ENCODE results near the gene ACAT1. TPM values are rescaled to one million over a fixed set of nuclear protein-coding genes. Genes with fewer than 3 reads are reported as not detected.
"Not testable (repeated sequence)": the region's sequence is repeated elsewhere in the genome, so short reads cannot be mapped to it uniquely, and the experiment has no call there.

Gene ACAT1
- polyA plus RNA-seq, 1 donor (not counting 4 experiments of a cell fraction or from before 2014, with no cell fraction given): 106 TPM

DNA sequence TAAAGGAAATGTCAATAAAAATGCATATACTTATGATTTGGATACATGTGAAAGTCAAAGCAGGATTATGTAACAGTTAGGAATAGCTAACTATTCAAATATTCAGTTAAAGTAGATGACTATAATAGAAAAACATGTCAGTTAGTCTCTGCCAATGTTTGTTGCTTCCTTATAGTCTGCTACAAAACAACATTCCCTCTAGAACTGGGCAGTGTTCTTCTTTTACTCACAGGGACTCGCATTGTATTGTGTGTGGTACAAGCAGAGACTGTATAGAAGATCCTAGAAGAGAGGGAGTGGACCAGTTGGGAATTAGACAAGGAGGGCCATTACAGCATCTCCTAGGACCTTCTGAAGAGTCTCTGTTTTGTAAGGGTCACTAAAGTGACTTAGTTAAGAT, 10.6 kb downstream of the ACAT1 start:
- no peaks in the 10 kb centered on the region for H3K9me1 ChIP-seq (ENCODE audit: control insufficient read depth, extremely low read depth, insufficient read depth, low read length)
- FAIRE-seq: no peak
- H3K4me1 ChIP-seq (ENCODE audit: control insufficient read depth, extremely low read depth, insufficient read depth, low read length): peaks cover 3% of the 10 kb centered on the region
- H4K20me1 ChIP-seq (ENCODE audit: control insufficient read depth, extremely low read depth, insufficient read depth, low read length): no peaks in the 10 kb centered on the region
- H3K27ac ChIP-seq (ENCODE audit: control insufficient read depth, insufficient read depth, low read length): no peak overlapping the region
- peaks cover 1 to 4% of the 10 kb centered on the region in 2 experiments for H3K36me3 ChIP-seq (ENCODE audit: control insufficient read depth in 2 of 2, extremely low read depth in 1 of 2, insufficient read depth in 2 of 2, low read length in 2 of 2)
- H3K4me3 ChIP-seq (ENCODE audit: control insufficient read depth in 2 of 3, extremely low read depth in 1 of 3, insufficient read depth in 2 of 3, low read depth in 1 of 3, low read length in 3 of 3): no peak overlapping the region
- peaks cover 3% of the 10 kb centered on the region for H3K79me2 ChIP-seq (ENCODE audit: control insufficient read depth, insufficient read depth, low read length)
- dilution Hi-C loops (cut with MboI; ENCODE audit: extremely low pct_ligation_motif_present, low sequenced_read_pairs): no loop called here
- H2AFZ ChIP-seq (ENCODE audit: control insufficient read depth, low read length): no peak overlapping the region
- DNase-seq (ENCODE audit: low read depth, low spot score): no peak
- no peak for TF ChIP-seq EZH2 (IDR thresholded peaks at IDR 0.05; ENCODE audit: low read length)
- TF ChIP-seq, protein P1, sequence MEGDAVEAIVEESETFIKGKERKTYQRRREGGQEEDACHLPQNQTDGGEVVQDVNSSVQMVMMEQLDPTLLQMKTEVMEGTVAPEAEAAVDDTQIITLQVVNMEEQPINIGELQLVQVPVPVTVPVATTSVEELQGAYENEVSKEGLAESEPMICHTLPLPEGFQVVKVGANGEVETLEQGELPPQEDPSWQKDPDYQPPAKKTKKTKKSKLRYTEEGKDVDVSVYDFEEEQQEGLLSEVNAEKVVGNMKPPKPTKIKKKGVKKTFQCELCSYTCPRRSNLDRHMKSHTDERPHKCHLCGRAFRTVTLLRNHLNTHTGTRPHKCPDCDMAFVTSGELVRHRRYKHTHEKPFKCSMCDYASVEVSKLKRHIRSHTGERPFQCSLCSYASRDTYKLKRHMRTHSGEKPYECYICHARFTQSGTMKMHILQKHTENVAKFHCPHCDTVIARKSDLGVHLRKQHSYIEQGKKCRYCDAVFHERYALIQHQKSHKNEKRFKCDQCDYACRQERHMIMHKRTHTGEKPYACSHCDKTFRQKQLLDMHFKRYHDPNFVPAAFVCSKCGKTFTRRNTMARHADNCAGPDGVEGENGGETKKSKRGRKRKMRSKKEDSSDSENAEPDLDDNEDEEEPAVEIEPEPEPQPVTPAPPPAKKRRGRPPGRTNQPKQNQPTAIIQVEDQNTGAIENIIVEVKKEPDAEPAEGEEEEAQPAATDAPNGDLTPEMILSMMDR (optimal IDR thresholded peaks at IDR 0.05 in 1 of 3, IDR thresholded peaks at IDR 0.05 in 1 of 3, conservative IDR thresholded peaks at IDR 0.05 in 1 of 3; ENCODE audit: extremely low read depth in 1 of 3, insufficient read depth in 2 of 3, low read length in 3 of 3): no peak
- no peak overlapping the region for H3K4me2 ChIP-seq (ENCODE audit: control insufficient read depth, extremely low read depth, insufficient read depth, low read depth, low read length)
- no peaks in the 10 kb centered on the region for H3K9me3 ChIP-seq (ENCODE audit: control insufficient read depth, low read depth, low read length)
- no peaks in the 10 kb centered on the region for H3K27me3 ChIP-seq (ENCODE audit: control insufficient read depth, extremely low read depth, insufficient read depth, low read length)
- H3K9ac ChIP-seq (ENCODE audit: control insufficient read depth, extremely low read depth, insufficient read depth, low read length): no peak overlapping the region

DNA sequence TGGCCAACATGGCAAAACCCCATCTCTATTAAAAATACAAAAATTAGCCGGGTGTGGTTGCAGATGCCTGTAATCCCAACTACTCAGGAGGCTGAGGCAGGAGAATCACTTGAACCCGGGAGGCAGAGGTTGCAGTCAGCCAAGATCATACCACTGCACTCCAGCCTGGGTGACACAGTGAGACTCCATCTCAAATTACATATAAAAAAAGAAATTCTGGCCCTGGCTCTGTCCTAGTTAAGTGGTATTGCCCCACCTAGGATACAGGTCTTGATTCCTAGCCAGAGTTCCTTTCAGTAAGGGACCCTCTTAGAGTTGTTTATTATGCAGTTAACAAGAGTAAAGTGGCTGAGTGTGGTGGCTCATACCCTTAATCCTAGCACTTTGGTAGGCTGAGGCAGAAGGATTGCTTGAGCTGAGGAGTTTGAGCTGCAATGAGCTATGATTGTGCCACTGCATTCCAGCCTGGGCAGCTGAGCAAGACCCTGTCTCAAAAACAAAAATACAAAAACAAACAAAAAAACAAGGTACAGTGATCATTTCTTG, 11.7 kb downstream of the ACAT1 start:
- H3K4me2 ChIP-seq (ENCODE audit: control insufficient read depth, extremely low read depth, insufficient read depth, low read depth, low read length); FAIRE-seq; H3K27ac ChIP-seq (ENCODE audit: control insufficient read depth, insufficient read depth, low read length); DNase-seq (ENCODE audit: low read depth, low spot score); H3K4me1 ChIP-seq (ENCODE audit: control insufficient read depth, extremely low read depth, insufficient read depth, low read length); H3K9me3 ChIP-seq (ENCODE audit: control insufficient read depth, low read depth, low read length); H3K9ac ChIP-seq (ENCODE audit: control insufficient read depth, extremely low read depth, insufficient read depth, low read length); H3K4me3 ChIP-seq (ENCODE audit: control insufficient read depth in 2 of 3, extremely low read depth in 1 of 3, insufficient read depth in 2 of 3, low read depth in 1 of 3, low read length in 3 of 3); H4K20me1 ChIP-seq (ENCODE audit: control insufficient read depth, extremely low read depth, insufficient read depth, low read length); H3K79me2 ChIP-seq (ENCODE audit: control insufficient read depth, insufficient read depth, low read length); H2AFZ ChIP-seq (ENCODE audit: control insufficient read depth, low read length); H3K36me3 ChIP-seq (ENCODE audit: control insufficient read depth in 2 of 2, extremely low read depth in 1 of 2, insufficient read depth in 2 of 2, low read length in 2 of 2); H3K9me1 ChIP-seq (ENCODE audit: control insufficient read depth, extremely low read depth, insufficient read depth, low read length); H3K27me3 ChIP-seq (ENCODE audit: control insufficient read depth, extremely low read depth, insufficient read depth, low read length); dilution Hi-C loops (cut with MboI; ENCODE audit: extremely low pct_ligation_motif_present, low sequenced_read_pairs): not testable (repeated sequence)
